HG03342 (cell line): ENCODE measurements around the gene IKZF2.

Experiments
- ATAC-seq: cut with Tn5 transposase; IDR thresholded peaks from one replicate; pipeline ENCODE4 v1.9.1; 2021; ENCODE audit warnings: mild to moderate bottlenecking, moderate library complexity; ENCODE audit not compliant: unreplicated experiment

The IKZF2 gene

GRCh38 chr2:213156717-213157116 lies 5.3 kb upstream of the IKZF2 start:
- ATAC-seq: no peak

- ATAC-seq: no peak
Measured at GRCh38 chr2:213152888-213153287, 1.5 kb upstream of the IKZF2 start.

- ATAC-seq: peak; percentile 21
Measured at GRCh38 chr2:213152065-213152794, 818 bp upstream of the IKZF2 start.

GRCh38 chr2:213150315-213151097 lies 906 bp downstream of the IKZF2 start:
- ATAC-seq: no peak

GRCh38 chr2:213149949-213150314 lies 1.5 kb downstream of the IKZF2 start:
- ATAC-seq: no peak

- ATAC-seq: no peak
Measured at GRCh38 chr2:213149294-213149875, 2.0 kb downstream of the IKZF2 start.

- ATAC-seq: no peak
Measured at GRCh38 chr2:213148572-213149261, 2.7 kb downstream of the IKZF2 start.

GRCh38 chr2:213147538-213147937 lies 3.9 kb downstream of the IKZF2 start:
- ATAC-seq: peak; percentile 27

GRCh38 chr2:213145715-213146242 lies 5.6 kb downstream of the IKZF2 start:
- no peak for ATAC-seq

- no peak for ATAC-seq
Measured at GRCh38 chr2:213137064-213137463, 14.3 kb downstream of the IKZF2 start.

GRCh38 chr2:213129311-213129710 lies 22.1 kb downstream of the IKZF2 start:
- no peak for ATAC-seq

- ATAC-seq: no peak
Measured at GRCh38 chr2:213125646-213126347, 25.6 kb downstream of the IKZF2 start.

- no peak for ATAC-seq
Measured at GRCh38 chr2:213122725-213123124, 28.7 kb downstream of the IKZF2 start.

GRCh38 chr2:213121690-213122089 lies 29.7 kb downstream of the IKZF2 start:
- no peak for ATAC-seq

GRCh38 chr2:213119061-213119809 lies 32.2 kb downstream of the IKZF2 start:
- ATAC-seq: peak; percentile 67

GRCh38 chr2:213108308-213108707 lies 43.1 kb downstream of the IKZF2 start:
- no peak for ATAC-seq

- no peak for ATAC-seq
Measured at GRCh38 chr2:213107728-213108127, 43.7 kb downstream of the IKZF2 start.

GRCh38 chr2:213105212-213105611 lies 46.2 kb downstream of the IKZF2 start:
- ATAC-seq: no peak

GRCh38 chr2:213104903-213105202 lies 46.6 kb downstream of the IKZF2 start:
- no peak for ATAC-seq
